BE2C (cell line): ENCODE data around the gene PLK3.
A peak's percentile ranks its signal among the peaks of the same experiment; 100 is the strongest.

ENCODE experiments used
- DNase-seq: peaks from one replicate; pipeline ENCODE4 v3.0.0-alpha.2; 2020
- H3K27me3 ChIP-seq: fragments of 250-450 bp; sonication (Bioruptor Pico); 2 replicates; pipeline ENCODE4 v1.5.1; 2020; ENCODE audit warnings: mild to moderate bottlenecking
- H3K36me3 ChIP-seq: fragments of 250-450 bp; sonication (Bioruptor Pico); 2 replicates; pipeline ENCODE4 v1.5.1; 2020; ENCODE audit warnings: mild to moderate bottlenecking
- H3K4me1 ChIP-seq: fragments of 250-450 bp; sonication (Bioruptor Pico); 2 replicates; pipeline ENCODE4 v1.5.1; 2020
- H3K4me3 ChIP-seq: 2 replicates; pipeline ENCODE4 v1.5.1; 2011; ENCODE audit warnings: low read depth, low read length
- H3K9me3 ChIP-seq: fragments of 250-450 bp; sonication (Bioruptor Pico); 2 replicates; pipeline ENCODE4 v1.5.1; 2020
- CTCF ChIP-seq: IDR thresholded peaks from 2 replicates; pipeline ENCODE4 v1.5.1; 2012; ENCODE audit warnings: mild to moderate bottlenecking, low read depth, low read length

The PLK3 gene

DNA sequence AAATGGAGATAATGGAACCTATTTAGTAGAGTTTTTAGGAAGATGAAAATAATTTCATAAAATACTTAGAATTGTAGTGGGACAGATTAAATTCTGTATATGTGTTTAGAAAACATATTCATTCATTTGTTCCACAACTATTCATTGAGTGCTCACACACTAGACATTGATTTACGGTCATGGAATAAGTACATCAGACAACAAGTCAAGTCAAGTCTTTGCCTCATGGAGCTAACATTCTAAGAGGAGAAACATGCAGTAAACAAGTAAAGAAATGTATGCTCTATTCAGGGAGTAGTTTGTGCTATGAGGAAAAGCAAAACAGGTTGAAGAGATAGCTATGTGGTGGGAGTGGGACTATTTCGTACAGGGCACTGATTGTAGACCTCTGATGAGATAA, 17.1 kb downstream of the PLK3 start:
- no peaks in the 10 kb centered on the region for H3K27me3 ChIP-seq
- no peak overlapping the region for H3K4me3 ChIP-seq
- no peak for DNase-seq
- no peaks in the 10 kb centered on the region for H3K9me3 ChIP-seq
- no peak for TF ChIP-seq CTCF
- no peaks in the 10 kb centered on the region for H3K4me1 ChIP-seq
- H3K36me3 ChIP-seq: no peaks in the 10 kb centered on the region

- no peaks in the 10 kb centered on the region for H3K4me1 ChIP-seq
- no peaks in the 10 kb centered on the region for H3K36me3 ChIP-seq
- no peak for DNase-seq
- no peaks in the 10 kb centered on the region for H3K9me3 ChIP-seq
- no peak overlapping the region for H3K4me3 ChIP-seq
- no peaks in the 10 kb centered on the region for H3K27me3 ChIP-seq
- TF ChIP-seq CTCF: no peak
Measured at GRCh38 chr1:44817771-44818495, 17.8 kb downstream of the PLK3 start.

DNA sequence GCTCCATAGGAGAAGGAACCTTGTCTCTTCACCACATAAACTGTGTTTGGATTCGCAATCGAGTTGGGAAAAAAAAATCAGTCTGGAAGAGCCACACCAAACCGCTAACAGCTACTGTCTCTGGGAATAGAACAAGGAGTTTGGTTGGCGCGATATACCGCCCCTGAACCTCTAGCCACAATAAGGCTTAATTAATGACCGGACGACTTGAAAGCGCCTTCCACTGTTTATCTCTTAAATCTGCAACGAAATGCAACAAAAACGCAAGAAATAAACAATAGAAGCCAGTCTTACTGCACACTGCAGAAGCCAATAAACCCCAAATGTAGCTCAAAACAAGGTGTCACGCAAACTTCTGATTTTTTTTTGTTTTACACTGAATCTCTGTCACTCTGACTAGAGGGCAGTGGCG, 19.0 kb downstream of the PLK3 start:
- Histone ChIP-seq H3K9me3 (no peaks in the 10 kb centered on the region), H3K4me1 (no peaks in the 10 kb centered on the region), H3K36me3 (no peaks in the 10 kb centered on the region), H3K4me3 (peak overlapping the region; percentile 55), H3K27me3 (no peaks in the 10 kb centered on the region)
- no peak for TF ChIP-seq CTCF
- DNase-seq: no peak

DNA sequence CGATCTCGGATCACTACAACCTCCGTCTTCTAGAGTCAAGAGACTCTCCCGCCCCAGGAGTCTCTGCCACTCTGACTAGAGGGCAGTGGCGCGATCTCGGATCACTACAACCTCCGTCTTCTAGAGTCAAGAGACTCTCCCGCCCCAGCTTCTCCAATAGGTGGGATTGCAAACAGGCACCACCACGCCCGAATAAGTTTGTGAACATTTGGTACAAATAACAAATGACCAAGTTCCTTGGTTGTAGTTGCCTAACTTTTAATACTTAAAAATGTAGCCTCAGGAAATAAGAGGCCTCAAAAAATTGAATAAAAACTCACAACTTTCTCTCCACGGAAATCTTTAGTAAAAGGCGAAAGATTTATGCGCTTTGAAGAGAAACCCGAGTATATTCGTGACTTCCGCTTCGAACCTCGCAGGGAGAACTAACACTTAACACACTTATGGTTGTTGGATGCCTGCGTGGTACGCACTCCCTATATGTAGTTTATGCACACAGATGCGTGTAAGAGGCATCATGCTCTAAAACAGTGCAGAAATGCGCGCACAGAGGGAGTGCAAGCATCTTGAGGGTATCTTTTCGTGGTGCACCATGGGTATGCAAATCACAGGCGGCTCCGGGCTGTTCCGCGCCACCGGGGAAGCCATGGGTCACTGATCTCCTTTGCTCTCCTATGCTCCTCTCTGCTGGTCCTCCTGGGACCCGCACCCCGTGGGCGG, 19.6 kb downstream of the PLK3 start:
- DNase-seq: peak; percentile 73
- peak overlapping the region; percentile 55 for H3K4me3 ChIP-seq
- TF ChIP-seq CTCF: no peak
- H3K36me3 ChIP-seq: no peaks in the 10 kb centered on the region
- H3K27me3 ChIP-seq: no peaks in the 10 kb centered on the region
- no peaks in the 10 kb centered on the region for H3K9me3 ChIP-seq
- no peaks in the 10 kb centered on the region for H3K4me1 ChIP-seq

DNA sequence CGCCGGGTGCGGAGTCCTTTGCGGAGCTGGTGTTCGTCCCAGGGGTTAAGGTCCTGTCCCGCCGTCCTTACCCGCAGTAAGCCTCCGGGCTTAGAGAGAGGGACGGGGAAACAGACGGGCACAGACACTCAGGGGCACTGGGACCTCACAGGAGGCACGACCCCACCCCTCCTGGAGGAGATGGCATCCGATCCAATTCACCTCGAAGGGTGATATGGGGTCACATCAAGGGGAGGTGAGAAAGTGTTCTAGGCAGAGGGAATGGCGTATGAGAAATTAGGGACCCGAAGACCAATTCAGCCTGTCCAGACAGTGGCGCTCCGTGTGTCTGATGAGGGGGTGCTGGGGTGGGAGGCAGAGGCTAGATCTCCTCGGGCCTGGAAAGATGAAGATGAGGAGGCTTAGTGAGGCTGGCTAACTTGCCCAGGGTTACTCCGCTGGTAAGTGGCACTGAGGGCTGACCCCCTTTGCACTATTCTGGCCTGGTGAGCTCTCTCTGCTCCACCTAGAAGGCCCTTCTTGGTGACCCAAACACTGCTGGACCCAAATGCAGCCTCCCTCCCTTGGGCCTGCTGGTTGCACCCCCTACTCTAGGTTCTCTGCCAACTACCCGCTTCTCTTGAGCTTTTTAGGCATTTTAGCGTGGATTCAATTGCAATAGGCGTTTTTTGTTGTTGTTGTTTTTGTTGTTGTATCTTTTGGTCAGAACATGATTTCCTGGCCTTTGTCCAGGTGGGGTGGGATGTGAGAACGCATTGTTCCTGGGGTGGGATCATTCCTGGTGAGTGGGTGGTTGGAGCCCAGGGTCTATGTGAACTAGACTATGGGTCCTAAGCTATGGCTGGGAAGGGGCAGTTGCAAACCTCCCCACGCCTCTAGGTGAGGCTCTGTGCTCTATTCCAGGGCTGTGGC, 20.4 kb downstream of the PLK3 start:
- no peak for TF ChIP-seq CTCF
- H3K4me3 ChIP-seq: peak overlapping the region; percentile 55
- no peaks in the 10 kb centered on the region for H3K27me3 ChIP-seq
- no peaks in the 10 kb centered on the region for H3K9me3 ChIP-seq
- H3K36me3 ChIP-seq: no peaks in the 10 kb centered on the region
- no peak for DNase-seq
- H3K4me1 ChIP-seq: no peaks in the 10 kb centered on the region
